PC-9 (cell line): ENCODE measurements around the gene PUM2. TPM values are rescaled to one million over a fixed set of nuclear protein-coding genes. Genes with fewer than 3 reads are reported as not detected.

ENCODE experiments used
- BruUV-seq: library from RNA; stranded (reverse); fragments of 400-500 nt; replicated peaks from 2 replicates; lab custom pipeline; 2021; lab: Mats Ljungman, UMichigan
- CTCF ChIA-PET: fragments of 300-600 bp; sonication (Branson Sonifier 250); formaldehyde crosslinking; loops from one replicate; lab custom pipeline; 2022; ENCODE audit warnings: antibody characterized with exemption; lab: Charles Lee
- POLR2A ChIA-PET: fragments of 300-600 bp; sonication (Branson Sonifier 250); formaldehyde crosslinking; loops from one replicate; lab custom pipeline; 2022; ENCODE audit warnings: antibody characterized with exemption; ENCODE audit not compliant: unreplicated experiment; lab: Charles Lee
- DNase-seq, 2 experiments: peaks; one replicate each; pipeline versions ENCODE4 v3.0.0 to v3.0.0-alpha.2; 2015 to 2022; ENCODE audit warnings: mixed read lengths in 1 of 2
- H2AFZ ChIP-seq: fragments of 200-600 bp; sonication (generic); 2 replicates; pipeline ENCODE4 v1.8.1; 2017; ENCODE audit warnings: antibody characterized with exemption
- H3F3A ChIP-seq: fragments of 200-600 bp; sonication (generic); 2 replicates; pipeline ENCODE4 v1.8.1; 2017; ENCODE audit warnings: antibody characterized with exemption, mild to moderate bottlenecking, low read depth; ENCODE audit not compliant: insufficient read depth
- H3K27ac ChIP-seq: fragments of 200-600 bp; sonication (generic); 2 replicates; pipeline ENCODE4 v1.6.1; 2016; ENCODE audit warnings: mixed run types
- H3K27me3 ChIP-seq: fragments of 200-600 bp; sonication (generic); 2 replicates; pipeline ENCODE4 v1.6.1; 2016; ENCODE audit warnings: low read depth, mixed run types; ENCODE audit not compliant: insufficient read depth
- H3K36me3 ChIP-seq: fragments of 200-600 bp; sonication (generic); 2 replicates; pipeline ENCODE4 v1.6.1; 2016; ENCODE audit warnings: low read depth, mixed run types
- H3K4me1 ChIP-seq: fragments of 200-600 bp; sonication (generic); replicated peaks from 2 replicates; pipeline ENCODE4 v1.6.1; 2016; ENCODE audit warnings: mixed run types; ENCODE audit not compliant: insufficient read depth
- H3K4me2 ChIP-seq: fragments of 200-600 bp; sonication (generic); 2 replicates; pipeline ENCODE4 v1.6.1; 2017; ENCODE audit warnings: mixed run types
- H3K4me3 ChIP-seq: fragments of 200-600 bp; sonication (generic); 2 replicates; pipeline ENCODE4 v1.6.1; 2016; ENCODE audit warnings: mixed run types
- H3K79me2 ChIP-seq: fragments of 200-600 bp; sonication (generic); 2 replicates; pipeline ENCODE4 v1.6.1; 2017; ENCODE audit warnings: low read depth, mixed run types
- H3K9me2 ChIP-seq: fragments of 200-600 bp; sonication (generic); 2 replicates; pipeline ENCODE4 v1.8.1; 2017; ENCODE audit warnings: mild to moderate bottlenecking; ENCODE audit not compliant: insufficient read depth
- H3K9me3 ChIP-seq: fragments of 200-600 bp; sonication (generic); 2 replicates; pipeline ENCODE4 v1.8.1; 2016; ENCODE audit warnings: low read depth; ENCODE audit not compliant: insufficient read depth
- H4K20me1 ChIP-seq: fragments of 200-600 bp; sonication (generic); 2 replicates; pipeline ENCODE4 v1.8.1; 2017; ENCODE audit not compliant: insufficient read depth
- EZH2 ChIP-seq: fragments of 200-600 bp; sonication (generic); IDR thresholded peaks from 2 replicates; pipeline ENCODE4 v1.8.0; 2017; ENCODE audit warnings: antibody characterized with exemption, low read depth
- intact Hi-C: fragments of 100-400 bp; cut with micrococcal nuclease; formaldehyde crosslinking; loops from one replicate; pipeline ENCODE4 v1.10.0; 2022; ENCODE audit not compliant: unreplicated experiment
- total RNA-seq: library from RNA; stranded (reverse); gene quantifications from 2 replicates; pipeline ENCODE4 v1.2.3, GENCODE V29; 2021
- TF ChIP-seq, protein P1 (sequence below): fragments of 200-600 bp; sonication (generic); conservative IDR thresholded peaks from 2 replicates; pipeline ENCODE4 v1.6.1; 2017; ENCODE audit warnings: mixed run types, antibody characterized with exemption, mild to moderate bottlenecking, moderate library complexity

PUM2 gene
- total RNA-seq, 1 experiment from 2014 or later: 99.3 TPM

GRCh38 chr2:20351555-20352229 lies 1.0 kb upstream of the PUM2 start:
- peak overlapping the region; percentile 81 for H3K27ac ChIP-seq
- peak overlapping the region; percentile 99 for H3K4me2 ChIP-seq
- H4K20me1 ChIP-seq: peaks cover 31% of the 10 kb centered on the region
- TF ChIP-seq, protein P1, sequence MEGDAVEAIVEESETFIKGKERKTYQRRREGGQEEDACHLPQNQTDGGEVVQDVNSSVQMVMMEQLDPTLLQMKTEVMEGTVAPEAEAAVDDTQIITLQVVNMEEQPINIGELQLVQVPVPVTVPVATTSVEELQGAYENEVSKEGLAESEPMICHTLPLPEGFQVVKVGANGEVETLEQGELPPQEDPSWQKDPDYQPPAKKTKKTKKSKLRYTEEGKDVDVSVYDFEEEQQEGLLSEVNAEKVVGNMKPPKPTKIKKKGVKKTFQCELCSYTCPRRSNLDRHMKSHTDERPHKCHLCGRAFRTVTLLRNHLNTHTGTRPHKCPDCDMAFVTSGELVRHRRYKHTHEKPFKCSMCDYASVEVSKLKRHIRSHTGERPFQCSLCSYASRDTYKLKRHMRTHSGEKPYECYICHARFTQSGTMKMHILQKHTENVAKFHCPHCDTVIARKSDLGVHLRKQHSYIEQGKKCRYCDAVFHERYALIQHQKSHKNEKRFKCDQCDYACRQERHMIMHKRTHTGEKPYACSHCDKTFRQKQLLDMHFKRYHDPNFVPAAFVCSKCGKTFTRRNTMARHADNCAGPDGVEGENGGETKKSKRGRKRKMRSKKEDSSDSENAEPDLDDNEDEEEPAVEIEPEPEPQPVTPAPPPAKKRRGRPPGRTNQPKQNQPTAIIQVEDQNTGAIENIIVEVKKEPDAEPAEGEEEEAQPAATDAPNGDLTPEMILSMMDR: no peak
- no peak for TF ChIP-seq EZH2
- DNase-seq: peak in 1 of 2 experiments; percentile 49
- H3K4me3 ChIP-seq: peak overlapping the region; percentile 97
- peaks cover 9% of the 10 kb centered on the region for H3K36me3 ChIP-seq
- H3K4me1 ChIP-seq: peaks cover 47% of the 10 kb centered on the region
- CTCF ChIA-PET: no interaction called here
- no peaks in the 10 kb centered on the region for H3K27me3 ChIP-seq
- H2AFZ ChIP-seq: peak overlapping the region; percentile 99
- POLR2A ChIA-PET: no interaction called here
- no peaks in the 10 kb centered on the region for H3K9me3 ChIP-seq
- H3F3A ChIP-seq: peaks cover 29% of the 10 kb centered on the region
- intact Hi-C loops: no loop called here
- H3K9me2 ChIP-seq: no peaks in the 10 kb centered on the region
- H3K79me2 ChIP-seq: peaks cover 38% of the 10 kb centered on the region
- BruUV-seq: no TSS peak

GRCh38 chr2:20350041-20350712 lies 467 bp downstream of the PUM2 start:
- H3K9me2 ChIP-seq: no peaks in the 10 kb centered on the region
- peaks cover 53% of the 10 kb centered on the region for H3K79me2 ChIP-seq
- peak overlapping the region; percentile 81 for H3K4me3 ChIP-seq
- ChIA-PET CTCF (interaction anchor here (0.7 to 1.1 kb wide), 2 partner anchors 24 to 301 kb away, joined by 3 read pairs; partner anchors contain the start of gene HS1BP3), POLR2A (interaction anchor here (0.6 to 0.7 kb wide), 2 partner anchors 118 to 1927 kb away, joined by 3 to 10 read pairs; no protein-coding TSS in a partner anchor)
- peaks cover 24% of the 10 kb centered on the region for H3F3A ChIP-seq
- TF ChIP-seq EZH2: no peak
- TF ChIP-seq, protein P1: no peak
- peaks cover 47% of the 10 kb centered on the region for H3K4me1 ChIP-seq
- no peaks in the 10 kb centered on the region for H3K27me3 ChIP-seq
- no peak for DNase-seq
- peaks cover 47% of the 10 kb centered on the region for H4K20me1 ChIP-seq
- intact Hi-C loops: no loop called here
- peak overlapping the region; percentile 92 for H3K4me2 ChIP-seq
- no TSS peak for BruUV-seq
- H2AFZ ChIP-seq: peak overlapping the region; percentile 72; the same call in 1 of the 2 replicates
- peak overlapping the region; percentile 88 for H3K27ac ChIP-seq
- no peaks in the 10 kb centered on the region for H3K9me3 ChIP-seq
- H3K36me3 ChIP-seq: peaks cover 12% of the 10 kb centered on the region

GRCh38 chr2:20349513-20349921 lies 1.1 kb downstream of the PUM2 start:
- Histone ChIP-seq H3K9me3 (no peaks in the 10 kb centered on the region), H2AFZ (peak overlapping the region; percentile 72; the same call in 1 of the 2 replicates), H3K79me2 (peaks cover 60% of the 10 kb centered on the region), H3F3A (peaks cover 24% of the 10 kb centered on the region), H3K36me3 (peaks cover 14% of the 10 kb centered on the region), H3K27me3 (no peaks in the 10 kb centered on the region), H3K9me2 (no peaks in the 10 kb centered on the region), H3K4me3 (peak overlapping the region; percentile 81), H3K4me1 (peaks cover 47% of the 10 kb centered on the region), H3K4me2 (peak overlapping the region; percentile 92), H3K27ac (peak overlapping the region; percentile 88), H4K20me1 (peaks cover 53% of the 10 kb centered on the region)
- CTCF ChIA-PET: interaction anchor here (0.7 to 1.1 kb wide), 2 partner anchors 23 to 302 kb away, joined by 3 read pairs; partner anchors contain the start of gene HS1BP3
- POLR2A ChIA-PET: interaction anchor here (0.6 to 0.7 kb wide), 3 partner anchors 44 to 1926 kb away, joined by 3 to 10 read pairs (median 3); no protein-coding TSS in a partner anchor
- peak in 1 of 2 experiments; percentile 36 for DNase-seq
- BruUV-seq: no TSS peak
- TF ChIP-seq, protein P1: no peak
- TF ChIP-seq EZH2: no peak
- intact Hi-C loops: no loop called here
